GM19463 (cell line): ENCODE measurements around the gene JAKMIP3.

Experiments used
- ATAC-seq: cut with Tn5 transposase; IDR thresholded peaks from one replicate; pipeline ENCODE4 v1.9.1; 2021; ENCODE audit warnings: mild to moderate bottlenecking, moderate library complexity; ENCODE audit not compliant: unreplicated experiment

The JAKMIP3 gene

DNA sequence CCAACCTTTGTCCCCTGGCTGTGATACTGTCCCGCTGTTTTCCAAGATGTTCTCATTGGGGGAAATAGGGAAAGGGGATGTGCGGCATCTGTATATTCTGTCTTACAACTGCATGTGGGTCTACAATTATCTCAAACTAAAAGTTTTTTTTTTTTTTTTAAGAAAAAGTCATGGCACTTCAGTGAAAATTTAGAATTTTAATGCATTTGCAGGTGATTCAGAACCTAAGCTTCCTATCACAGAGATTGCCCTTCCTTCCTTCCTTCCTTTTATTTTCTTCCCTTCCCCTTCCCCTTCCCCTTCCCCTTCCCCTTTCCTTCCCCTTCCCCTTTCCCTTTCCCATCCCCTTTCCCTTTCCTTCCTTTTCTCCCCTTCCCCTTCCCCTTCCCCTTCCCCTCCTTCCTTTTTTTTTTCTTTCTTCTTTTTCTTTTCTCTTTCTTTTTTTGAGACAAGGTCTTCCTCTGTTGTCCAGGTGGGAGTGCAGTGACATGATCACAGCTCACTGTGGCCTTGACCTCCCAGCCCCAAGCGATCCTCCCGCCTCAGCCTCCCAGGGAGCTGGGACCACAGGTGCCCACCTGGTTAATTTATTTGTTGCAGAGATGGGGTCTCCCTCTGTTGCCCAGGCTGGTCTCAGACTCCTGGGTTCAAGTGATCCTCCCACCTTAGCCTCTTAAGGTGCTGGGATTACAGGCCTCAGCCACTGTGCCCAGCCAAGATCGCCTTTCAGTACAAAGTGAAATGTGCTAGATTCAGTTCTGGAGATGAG, 32.0 kb downstream of the JAKMIP3 start:
- no peak for ATAC-seq

DNA sequence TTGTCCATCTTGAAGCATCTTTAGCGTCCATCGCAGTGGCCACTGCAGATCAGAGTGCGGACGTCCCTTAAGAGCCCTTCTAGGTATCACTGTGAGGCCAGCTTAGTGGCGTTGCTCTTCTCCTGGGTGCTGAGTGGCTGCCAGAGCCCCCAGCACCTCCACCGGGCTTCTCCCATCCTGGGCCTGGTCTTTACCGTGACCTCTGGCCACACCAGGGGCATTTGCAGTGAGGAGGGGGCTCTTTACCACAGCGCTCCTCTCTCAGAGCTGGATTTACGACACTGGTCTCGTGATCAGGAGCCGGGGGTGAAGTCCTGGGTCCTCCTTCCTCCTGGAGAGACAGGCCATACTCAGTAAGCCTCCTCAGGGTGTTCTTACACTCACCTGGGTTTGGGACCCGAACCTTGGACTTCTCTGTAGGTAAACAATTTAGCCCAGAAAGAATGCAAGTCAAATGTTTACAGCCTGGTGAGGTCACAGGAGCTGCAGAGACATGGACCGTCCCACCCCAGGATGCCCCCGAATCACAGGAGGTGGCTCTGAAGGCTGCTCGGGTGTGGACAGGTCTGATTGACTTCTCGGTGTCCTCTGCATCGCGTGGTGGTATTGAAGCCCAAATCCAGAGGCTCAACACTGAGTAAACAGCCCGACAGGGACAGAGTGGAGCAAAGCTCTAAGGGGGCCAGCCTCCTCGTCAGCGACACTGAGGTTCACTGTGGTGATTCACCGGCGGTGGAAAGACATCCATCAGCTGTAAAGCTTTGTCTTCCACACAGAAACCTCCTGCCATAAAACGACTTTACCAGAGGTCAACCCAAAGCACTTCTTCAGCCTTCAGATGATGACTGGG, 33.0 kb downstream of the JAKMIP3 start:
- ATAC-seq: no peak

DNA sequence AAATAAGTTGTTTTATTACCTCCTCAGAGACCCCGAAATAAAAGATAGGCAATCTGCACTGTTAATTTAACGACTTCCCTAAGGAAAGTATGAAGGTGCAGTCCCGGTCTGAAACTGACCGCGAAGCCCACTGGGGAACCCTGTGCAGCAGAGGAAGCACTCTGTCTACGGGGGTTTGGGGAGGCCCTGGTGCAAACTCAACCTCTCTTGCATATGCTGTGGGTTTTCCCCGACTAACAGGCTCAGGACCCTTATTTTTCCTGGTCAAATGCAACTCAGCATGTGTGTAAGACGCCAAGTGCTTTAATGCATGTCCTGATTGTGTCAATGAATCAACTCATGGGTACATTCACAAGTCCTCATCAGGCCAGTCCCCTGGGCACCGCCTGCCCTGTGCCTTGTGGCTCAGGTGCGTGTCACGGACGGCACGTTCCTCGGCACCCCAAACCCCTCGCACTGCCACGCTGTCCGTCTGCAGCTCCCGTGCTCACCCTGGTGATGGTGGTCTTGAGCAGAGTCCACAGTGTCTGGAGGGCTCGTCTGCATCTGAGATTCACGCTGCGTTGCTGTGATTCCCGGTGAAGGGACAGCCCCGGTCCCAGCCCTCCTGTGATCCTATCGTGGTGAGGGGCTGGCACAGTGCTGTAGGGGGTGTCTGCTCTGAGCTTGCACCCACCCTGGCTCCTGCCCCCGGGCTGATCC, 33.8 kb downstream of the JAKMIP3 start:
- ATAC-seq: no peak

DNA sequence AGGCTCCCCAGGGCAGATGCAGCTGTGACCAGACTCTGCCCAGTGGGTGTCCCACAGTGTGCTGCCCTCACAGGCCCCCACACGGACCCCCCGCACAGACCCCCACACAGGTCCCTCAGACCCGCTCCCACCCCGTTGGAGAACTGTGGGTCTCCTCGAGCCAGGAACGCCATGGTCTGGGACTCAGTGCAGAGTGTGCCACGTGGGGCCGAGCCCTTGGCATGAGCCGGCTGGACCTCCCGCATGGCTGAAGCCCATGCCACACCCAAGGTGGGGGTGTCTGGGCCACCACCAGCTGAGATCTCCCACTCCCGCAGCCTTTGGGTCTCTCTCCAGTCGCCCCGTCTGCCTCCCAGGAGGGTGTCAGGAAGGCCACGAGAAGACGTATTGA, 34.3 kb downstream of the JAKMIP3 start:
- ATAC-seq: no peak

DNA sequence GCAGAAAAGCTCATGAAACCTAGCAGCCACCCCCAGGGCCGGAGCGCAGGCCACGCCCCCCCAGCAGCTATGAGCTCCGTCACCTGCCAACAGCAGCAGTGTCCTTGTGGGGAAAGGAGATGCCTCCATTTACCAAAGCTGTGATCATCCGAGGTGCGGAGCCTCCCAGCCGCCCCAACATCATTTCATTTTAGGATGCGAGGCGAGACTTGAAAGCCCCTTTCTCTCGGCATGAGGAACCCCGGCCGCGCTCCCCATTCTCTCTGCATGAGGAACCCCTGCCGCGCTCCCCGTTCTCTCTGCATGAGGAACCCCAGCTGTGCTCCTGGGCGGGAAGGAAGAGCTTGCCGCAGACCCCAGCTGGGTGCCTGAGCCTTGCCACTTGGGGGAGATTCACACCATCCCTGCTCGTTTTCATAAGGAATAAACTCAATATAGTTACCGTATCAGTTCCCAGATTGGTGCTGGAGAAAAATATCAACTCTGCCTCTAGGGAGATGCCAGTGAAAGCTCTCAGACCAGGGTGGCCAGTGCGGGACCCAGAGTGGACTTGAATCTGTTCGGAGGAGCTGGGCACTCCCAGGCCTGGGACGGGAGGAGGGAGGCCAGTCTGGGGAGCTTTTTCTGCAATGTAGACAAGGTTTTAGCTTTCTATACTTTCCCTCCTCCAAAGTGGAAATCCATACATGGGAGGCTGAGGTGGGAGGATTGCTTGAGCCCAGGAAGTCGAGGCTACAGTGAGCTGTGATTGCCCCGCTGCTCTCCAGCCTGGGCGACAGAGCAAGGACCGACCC, 35.0 kb downstream of the JAKMIP3 start:
- no peak for ATAC-seq

DNA sequence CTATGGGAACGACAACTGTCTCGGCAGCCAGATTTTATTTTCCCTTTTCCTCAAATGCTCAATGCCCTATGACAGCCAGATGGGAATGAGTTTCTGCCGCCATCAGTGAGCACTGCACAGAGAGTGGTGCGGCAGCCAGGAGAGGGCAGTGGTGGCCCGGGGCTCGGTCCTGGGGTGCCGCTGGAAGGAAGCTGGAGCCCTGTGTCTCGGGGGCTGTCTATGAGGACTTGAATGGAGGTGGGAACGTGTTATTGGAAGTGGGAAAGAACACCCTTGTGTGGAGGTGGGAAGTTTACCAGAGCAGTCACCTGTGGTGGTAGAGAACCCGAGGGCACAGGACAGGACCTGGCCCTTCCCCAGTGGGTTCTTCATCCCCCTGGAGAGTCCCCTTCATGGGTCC, 35.8 kb downstream of the JAKMIP3 start:
- no peak for ATAC-seq

DNA sequence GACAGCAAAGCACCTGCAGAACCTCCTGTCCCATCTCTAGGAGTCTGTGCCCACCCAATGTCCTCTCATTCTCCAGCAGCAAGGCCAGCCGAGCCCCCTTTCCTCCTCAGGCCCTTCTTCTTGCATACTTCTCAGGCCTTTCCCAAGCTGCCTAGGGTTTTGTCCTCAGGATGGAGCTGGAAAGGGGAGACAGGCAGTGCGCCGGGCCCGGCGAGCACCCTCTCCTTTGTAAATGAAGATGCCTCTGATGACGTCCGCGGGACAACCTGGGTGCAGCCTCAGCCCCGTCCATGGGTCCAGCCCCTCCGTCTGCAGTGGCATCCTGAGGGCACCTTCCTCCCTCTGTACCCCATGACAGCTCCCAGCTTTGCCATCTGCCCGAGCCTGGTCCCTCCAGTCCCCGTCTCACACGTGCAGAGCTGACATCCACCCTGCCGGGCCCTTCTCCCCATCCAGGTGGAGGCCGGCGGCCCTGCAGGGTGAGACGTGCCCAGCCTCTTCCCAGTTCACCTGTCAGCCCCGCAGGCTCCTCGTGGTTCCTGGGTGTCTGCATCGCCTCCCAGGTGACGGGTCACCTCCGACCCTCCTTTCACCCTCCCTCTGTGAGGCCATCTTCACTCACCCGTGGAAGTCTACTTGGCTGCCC, 36.4 kb downstream of the JAKMIP3 start:
- ATAC-seq: no peak

DNA sequence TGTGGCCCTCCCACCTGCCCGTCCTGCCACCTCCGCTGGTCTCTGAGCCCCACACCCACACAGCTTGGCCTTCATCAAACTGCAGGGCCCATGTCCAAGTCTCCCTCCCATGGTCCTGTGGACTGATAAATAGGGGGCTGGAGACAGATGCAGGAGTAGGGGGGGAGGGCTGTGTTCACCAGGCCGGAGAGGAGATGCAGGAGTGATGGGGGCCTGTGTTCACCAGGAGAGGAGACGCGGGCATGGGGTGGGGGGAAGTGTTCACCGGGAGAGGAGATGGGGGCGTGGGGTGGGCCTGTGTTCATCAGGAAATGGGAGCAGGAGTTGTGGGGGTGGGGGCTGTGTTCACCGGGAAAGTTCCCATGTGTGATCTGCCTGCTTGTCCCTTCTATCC, 37.0 kb downstream of the JAKMIP3 start:
- no peak for ATAC-seq

DNA sequence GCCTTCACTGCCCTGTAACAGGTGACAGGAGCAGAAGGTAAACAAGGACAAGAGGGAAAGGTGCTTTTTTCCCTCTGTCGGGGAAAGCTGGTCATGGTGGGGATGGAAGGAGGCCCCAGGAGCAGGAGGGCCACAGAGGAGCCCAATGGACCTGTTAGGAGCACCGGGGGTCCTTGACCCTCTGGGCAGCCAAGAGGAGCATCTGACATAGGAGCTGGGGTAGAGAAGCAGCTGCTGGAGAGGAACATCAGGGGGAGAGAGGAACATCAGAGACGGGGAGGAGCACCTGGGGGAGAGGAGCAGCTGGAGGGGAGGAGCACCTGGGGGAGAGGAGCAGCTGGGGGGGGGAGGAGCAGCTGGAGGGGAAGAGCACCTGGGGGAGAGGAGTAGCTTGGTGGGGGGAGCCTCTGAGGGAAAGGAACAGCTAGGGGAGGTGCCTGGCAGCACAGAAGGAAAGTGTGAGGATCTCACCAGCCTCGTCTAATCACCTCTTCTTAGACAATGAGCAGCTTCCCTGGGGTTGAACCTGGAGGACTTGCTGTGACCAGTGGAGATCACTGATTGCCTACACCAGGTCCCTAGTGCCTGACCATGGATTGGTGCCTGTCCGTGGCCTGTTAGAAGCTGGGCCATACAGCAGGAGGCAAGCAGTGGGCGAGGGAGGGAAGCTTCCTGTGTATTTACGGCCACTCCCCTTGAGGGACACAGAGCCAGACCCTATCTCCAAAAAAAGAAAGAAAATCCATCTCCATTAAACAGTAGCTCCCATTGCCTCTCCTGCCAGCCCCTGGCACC, 37.6 kb downstream of the JAKMIP3 start:
- ATAC-seq: no peak

DNA sequence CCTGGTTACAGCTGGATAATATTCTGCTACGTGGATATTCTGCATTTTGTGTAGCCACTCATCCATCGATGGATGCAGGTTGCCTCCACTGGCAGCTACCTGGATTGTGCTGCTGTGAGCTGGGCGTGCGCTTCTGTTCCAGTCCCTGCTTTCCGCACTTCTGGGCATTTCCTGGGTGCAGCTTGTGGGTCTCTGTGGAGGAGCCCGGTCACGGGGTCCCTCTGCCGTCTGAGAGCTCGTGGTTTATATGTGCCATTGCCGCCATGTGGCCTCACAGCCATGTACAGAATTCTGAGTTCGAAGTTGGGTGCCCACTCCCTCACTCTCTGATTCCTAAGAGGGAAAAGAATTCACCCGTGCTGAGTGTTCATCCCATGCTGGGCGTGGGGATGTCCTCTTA, 38.3 kb downstream of the JAKMIP3 start:
- ATAC-seq: no peak

DNA sequence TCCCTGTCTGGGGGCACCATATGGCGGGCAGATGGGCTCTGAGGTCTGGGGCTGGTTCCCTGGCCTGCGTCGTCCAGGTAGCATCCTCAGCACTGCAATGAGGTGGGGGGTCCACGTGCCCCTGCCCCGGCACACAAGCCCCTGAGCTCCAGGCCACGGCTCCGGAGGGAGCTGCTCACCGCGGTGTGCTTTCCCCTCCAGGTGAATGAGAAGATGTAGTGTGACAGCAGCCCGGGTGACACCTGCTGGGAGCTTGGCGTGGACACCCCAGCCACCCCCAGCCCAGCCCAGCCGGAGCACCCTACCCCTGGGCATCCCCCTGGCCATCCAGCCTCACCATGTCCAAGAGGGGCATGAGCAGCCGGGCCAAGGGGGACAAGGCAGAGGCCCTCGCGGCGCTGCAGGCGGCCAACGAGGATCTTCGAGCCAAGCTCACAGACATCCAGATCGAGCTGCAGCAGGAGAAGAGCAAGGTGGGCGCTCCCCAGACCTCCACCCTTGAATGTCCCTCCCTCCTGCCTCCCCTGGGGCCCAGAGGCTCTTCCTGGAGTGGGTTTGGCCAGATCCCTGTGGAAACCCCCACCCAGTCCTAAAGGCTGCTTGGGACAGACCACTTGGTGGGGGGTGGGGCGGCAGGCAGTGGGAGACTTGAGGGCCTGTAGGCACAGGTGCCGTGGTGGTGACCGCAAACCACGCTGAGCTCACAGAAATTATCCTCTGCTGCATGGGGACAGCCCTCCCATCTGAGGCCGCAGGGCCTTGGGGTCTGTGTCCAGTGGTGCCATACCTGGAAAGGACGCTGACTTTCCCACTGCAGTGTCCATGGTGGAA, 38.9 kb downstream of the JAKMIP3 start:
- no peak for ATAC-seq

DNA sequence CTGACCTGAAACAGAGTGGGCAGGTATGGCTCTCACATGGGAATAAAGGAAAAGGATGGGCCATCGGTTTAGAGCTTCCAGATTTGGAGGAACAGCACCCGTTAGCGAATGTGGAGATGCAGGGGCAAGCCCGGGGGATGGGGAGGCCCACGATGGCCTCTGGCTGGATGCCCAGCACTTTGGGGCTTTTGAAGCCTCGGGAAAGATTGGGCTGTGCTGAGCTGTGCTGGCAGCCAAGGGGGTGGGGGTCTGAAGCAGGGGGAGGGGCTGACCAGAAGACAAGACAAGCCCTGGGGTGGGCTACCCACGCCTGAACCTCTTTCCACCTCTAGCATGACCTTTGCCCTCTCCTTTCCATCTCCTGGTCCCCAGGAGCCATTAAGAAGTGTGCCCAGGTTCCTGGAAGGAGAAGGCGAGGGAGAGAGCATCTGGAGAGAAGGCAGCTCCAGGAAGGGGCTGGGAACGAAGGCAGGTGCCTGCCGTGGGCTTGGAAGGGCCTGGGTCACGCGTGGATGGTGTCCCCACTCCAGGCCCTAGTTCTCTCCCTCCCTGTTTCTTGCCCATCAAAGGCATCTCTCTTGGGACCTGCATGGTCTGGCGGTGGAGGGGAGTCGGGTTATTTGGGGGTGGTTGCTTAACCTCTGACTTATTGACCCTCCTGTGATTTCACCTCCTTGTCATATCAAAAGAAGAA, 39.7 kb downstream of the JAKMIP3 start:
- ATAC-seq: no peak

DNA sequence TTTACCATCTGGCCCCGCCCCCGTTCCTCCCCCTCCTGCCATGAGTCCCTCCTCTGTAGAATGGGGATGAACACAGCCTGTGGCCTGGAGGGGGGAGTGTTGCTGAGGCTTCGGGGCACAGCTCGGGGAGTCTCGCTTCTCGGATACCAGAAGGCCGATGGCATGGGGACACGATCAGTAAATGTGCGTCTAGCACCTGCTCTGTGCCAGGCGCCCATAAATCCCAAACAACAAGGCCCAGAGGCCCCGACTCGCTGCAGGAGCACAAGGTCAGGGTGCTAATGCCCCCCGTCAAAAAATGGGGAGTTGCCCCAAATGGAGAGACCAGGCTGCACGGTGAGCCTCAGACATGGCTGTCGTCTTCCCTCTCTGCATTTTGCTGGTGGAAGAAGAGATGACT, 40.7 kb downstream of the JAKMIP3 start:
- no peak for ATAC-seq

DNA sequence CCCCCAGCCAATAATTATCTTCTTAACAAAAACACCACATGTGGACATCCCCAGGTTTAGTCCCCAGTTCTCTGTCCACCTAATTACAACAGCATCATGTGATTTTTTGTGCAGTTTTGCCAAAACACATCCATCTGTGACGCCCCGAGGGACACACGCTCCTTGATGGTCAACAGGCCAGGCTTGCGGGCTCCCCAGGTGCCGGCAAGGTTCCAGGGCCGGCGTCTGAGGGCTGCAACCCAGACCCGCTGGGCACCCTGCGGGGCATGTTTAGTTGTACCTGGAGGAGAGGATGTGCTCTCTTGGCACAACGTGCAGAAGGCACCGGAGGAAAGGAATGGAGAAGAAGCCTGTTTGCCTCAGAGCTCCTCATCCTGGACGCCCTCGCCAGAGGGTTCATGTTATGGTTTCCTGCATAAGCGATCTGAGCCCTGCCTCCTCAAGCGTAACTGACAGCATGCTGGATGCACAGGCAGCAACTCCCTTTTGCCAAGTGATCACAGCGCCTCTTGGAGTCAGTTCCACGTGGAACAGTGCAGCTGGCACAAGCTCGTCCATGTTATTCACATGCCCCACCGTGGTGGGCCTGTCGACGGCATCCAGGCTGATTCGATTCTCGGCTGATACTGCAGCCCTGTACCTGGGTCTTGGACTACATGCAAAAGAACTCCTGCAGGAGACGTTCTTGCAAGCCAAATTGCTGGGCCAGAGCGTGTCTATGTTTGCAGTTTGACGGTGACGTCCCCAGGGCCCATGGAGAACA, 41.6 kb downstream of the JAKMIP3 start:
- ATAC-seq: no peak

DNA sequence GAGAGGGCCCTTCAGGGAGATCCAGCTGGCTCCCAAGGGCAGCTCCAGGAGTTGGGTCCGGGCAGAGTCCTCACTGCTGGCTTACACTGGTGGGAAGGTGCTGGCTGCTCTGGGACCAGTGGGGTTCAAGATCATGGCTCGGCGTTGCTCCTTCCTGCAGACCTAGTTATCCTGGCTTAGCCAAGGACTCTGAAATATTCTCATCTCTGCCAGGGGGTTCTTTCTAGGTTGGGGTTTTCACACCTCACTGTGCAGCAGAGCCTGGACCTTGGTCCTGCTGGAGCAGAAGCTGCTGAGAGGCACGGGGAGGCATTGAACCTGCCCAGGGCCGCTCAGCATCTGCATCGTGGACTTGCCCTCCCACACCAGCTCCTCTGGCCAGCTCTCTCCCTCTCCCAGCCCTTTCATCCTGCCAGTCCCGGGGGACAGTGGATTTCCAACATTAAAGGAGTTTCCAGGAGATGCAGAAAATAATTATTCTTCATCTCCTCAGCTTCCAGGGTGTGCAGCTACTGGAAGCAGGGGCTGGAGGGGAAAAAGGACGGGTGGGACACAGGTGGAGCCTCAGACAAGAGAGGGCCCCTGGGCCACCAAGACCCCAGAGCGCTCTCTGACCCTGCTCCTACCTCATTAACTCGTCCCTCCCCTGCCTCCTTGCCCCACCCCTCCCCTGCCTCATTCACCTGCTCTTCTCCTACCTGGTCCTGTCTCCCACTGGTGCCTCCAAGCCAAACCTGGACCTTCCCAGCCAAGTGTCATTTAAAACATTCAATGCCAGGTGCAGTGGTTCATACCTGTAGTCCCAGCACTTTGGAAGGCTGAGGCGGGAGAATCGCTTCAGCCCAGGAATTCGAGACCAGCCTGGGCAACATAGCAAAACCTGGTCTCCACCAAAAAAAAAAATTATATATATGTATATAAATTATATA, 42.5 kb downstream of the JAKMIP3 start:
- no peak for ATAC-seq

DNA sequence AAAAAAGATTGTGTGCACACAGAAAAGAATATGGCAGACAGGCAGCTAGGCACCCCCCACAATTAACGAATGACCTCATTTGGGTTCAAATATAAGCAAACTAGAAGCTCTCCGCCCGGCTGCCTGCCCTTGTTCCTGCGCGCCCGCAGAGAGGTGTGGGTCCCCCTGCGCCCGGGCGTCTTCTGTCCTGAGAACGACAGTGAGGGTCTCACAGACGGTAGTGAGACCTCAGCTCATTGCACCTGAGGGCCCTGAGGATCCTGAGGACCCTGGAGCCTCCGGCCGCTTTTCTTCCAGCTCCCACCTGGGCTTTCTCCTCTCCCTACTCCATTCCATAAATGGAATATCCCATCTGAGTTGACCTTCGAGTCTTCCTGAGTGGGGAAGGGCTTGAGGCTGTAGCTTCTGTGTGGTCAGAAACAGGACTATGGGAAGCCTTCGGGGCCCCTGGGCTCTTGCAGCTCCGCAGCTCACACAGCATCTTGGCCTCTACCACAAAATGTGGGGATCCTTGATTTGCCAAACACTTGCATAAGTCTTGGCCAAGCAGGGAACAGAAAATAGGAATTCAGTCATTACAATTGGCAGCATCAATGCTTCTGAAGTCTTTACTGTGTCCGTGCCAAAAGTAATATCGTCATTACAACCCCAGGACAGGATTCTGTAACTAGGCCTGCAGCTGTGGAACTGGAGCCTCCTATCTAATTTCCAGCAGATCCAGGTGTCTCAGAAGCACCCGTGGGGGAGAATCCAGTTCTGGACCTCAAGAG, 43.8 kb downstream of the JAKMIP3 start:
- no peak for ATAC-seq
